GM23338 (cell line): ENCODE results near the gene SNTG2. TPM values are rescaled to one million over a fixed set of nuclear protein-coding genes. Genes with fewer than 3 reads are reported as not detected.

ENCODE experiments used
- ATAC-seq: fragments of 200-7000 bp; cut with Tn5 transposase; 3 replicates; pipeline ENCODE4 v1.9.1; 2020
- DNase-seq: peaks from one replicate; pipeline ENCODE4 v3.0.0-alpha.2; 2015; ENCODE audit warnings: low spot score
- H2AFZ ChIP-seq: fragments of 200-600 bp; sonication (generic); 2 replicates; pipeline ENCODE4 v1.8.0; 2016; ENCODE audit warnings: antibody characterized with exemption, mild to moderate bottlenecking, moderate library complexity
- H3F3A ChIP-seq: fragments of 200-600 bp; sonication (generic); replicated peaks from 2 replicates; pipeline ENCODE4 v1.8.0; 2017; ENCODE audit warnings: antibody characterized with exemption, mixed run types, low read depth
- H3K27ac ChIP-seq: fragments of 200-600 bp; sonication (generic); 2 replicates; pipeline ENCODE4 v1.6.1; 2016; ENCODE audit warnings: low read depth
- H3K27me3 ChIP-seq: fragments of 200-600 bp; sonication (generic); 2 replicates; pipeline ENCODE4 v1.8.0; 2016; ENCODE audit warnings: mild to moderate bottlenecking, mixed run types, moderate library complexity; ENCODE audit not compliant: insufficient read depth
- H3K36me3 ChIP-seq: fragments of 200-600 bp; sonication (generic); 2 replicates; pipeline ENCODE4 v1.8.0; 2016; ENCODE audit warnings: mild to moderate bottlenecking; ENCODE audit not compliant: insufficient read depth
- H3K4me1 ChIP-seq: fragments of 200-600 bp; sonication (generic); 2 replicates; pipeline ENCODE4 v1.8.0; 2016; ENCODE audit warnings: mild to moderate bottlenecking, moderate library complexity; ENCODE audit not compliant: insufficient read depth
- H3K4me2 ChIP-seq: fragments of 200-600 bp; sonication (generic); 2 replicates; pipeline ENCODE4 v1.7.1; 2017; ENCODE audit warnings: mixed run types
- H3K4me3 ChIP-seq: fragments of 200-600 bp; sonication (generic); 2 replicates; pipeline ENCODE4 v1.6.1; 2016; ENCODE audit warnings: mixed run types
- H3K79me2 ChIP-seq: fragments of 200-600 bp; sonication (generic); replicated peaks from 2 replicates; pipeline ENCODE4 v1.8.0; 2017; ENCODE audit warnings: mild to moderate bottlenecking; ENCODE audit not compliant: insufficient read depth
- H3K9me2 ChIP-seq: fragments of 200-600 bp; sonication (generic); 2 replicates; pipeline ENCODE4 v1.8.0; 2017; ENCODE audit not compliant: insufficient read depth
- H4K20me1 ChIP-seq: fragments of 200-600 bp; sonication (generic); replicated peaks from 2 replicates; pipeline ENCODE4 v1.8.0; 2017; ENCODE audit warnings: mild to moderate bottlenecking; ENCODE audit not compliant: insufficient read depth
- H3K27ac Mint-ChIP-seq: 2 replicates; pipeline ENCODE4 v1.8.0; 2020; ENCODE audit warnings: inconsistent platforms, mild to moderate bottlenecking, moderate library complexity, mixed read lengths
- H3K27me3 Mint-ChIP-seq: 3 replicates; pipeline ENCODE4 v1.8.0; 2022; ENCODE audit warnings: low read depth, mild to moderate bottlenecking, moderate library complexity, mixed read lengths, inconsistent platforms; ENCODE audit not compliant: insufficient read depth, poor library complexity
- H3K36me3 Mint-ChIP-seq: 3 replicates; pipeline ENCODE4 v1.8.0; 2021; ENCODE audit warnings: low read depth, mild to moderate bottlenecking, inconsistent platforms, moderate library complexity, mixed read lengths
- H3K4me1 Mint-ChIP-seq: 3 replicates; pipeline ENCODE4 v1.8.0; 2020; ENCODE audit warnings: mild to moderate bottlenecking, inconsistent platforms, mixed read lengths
- H3K4me3 Mint-ChIP-seq: 3 replicates; pipeline ENCODE4 v1.8.0; 2021; ENCODE audit warnings: moderate library complexity, mild to moderate bottlenecking, inconsistent platforms, mixed read lengths
- H3K9me3 Mint-ChIP-seq: 3 replicates; pipeline ENCODE4 v1.8.0; 2020; ENCODE audit warnings: moderate library complexity, mild to moderate bottlenecking, inconsistent platforms, mixed read lengths
- CREB1 ChIP-seq: fragments of 250-450 bp; sonication (Bioruptor Pico); IDR thresholded peaks from 2 replicates; pipeline ENCODE4 v1.5.0; 2020; ENCODE audit warnings: low read depth, mild to moderate bottlenecking, moderate library complexity
- CTCF ChIP-seq, 2 experiments: fragments of 200-600 bp in 1 of 2; sonication (generic) in 1 of 2; conservative IDR thresholded peaks; 2 replicates each; pipeline versions ENCODE4 v1.5.1 to v1.6.1; 2016 to 2017; ENCODE audit warnings: antibody characterized with exemption in 2 of 2, low read depth in 2 of 2, mild to moderate bottlenecking in 2 of 2, moderate library complexity in 1 of 2
- ETS1 ChIP-seq: IDR thresholded peaks from 2 replicates; pipeline ENCODE4 v1.6.1; 2016; ENCODE audit warnings: antibody characterized with exemption
- EZH2 ChIP-seq: fragments of 200-600 bp; sonication (generic); IDR thresholded peaks from one replicate; pipeline ENCODE4 v1.8.0; 2017; ENCODE audit warnings: antibody characterized with exemption, mild to moderate bottlenecking, low read depth; ENCODE audit not compliant: unreplicated experiment
- EZH2phosphoT487 ChIP-seq: fragments of 200-600 bp; sonication (generic); IDR thresholded peaks from one replicate; pipeline ENCODE4 v1.8.1; 2018; ENCODE audit warnings: antibody characterized with exemption; ENCODE audit not compliant: unreplicated experiment
- JUNB ChIP-seq: IDR thresholded peaks from one replicate; pipeline ENCODE4 v1.6.1; 2016; ENCODE audit warnings: antibody characterized with exemption; ENCODE audit not compliant: unreplicated experiment
- NANOG ChIP-seq: IDR thresholded peaks from 2 replicates; pipeline ENCODE4 v1.6.1; 2016; ENCODE audit warnings: antibody characterized with exemption, borderline replicate concordance
- POLR2AphosphoS5 ChIP-seq: IDR thresholded peaks from 2 replicates; pipeline ENCODE4 v1.6.1; 2016; ENCODE audit warnings: antibody characterized with exemption, low read depth
- REST ChIP-seq: IDR thresholded peaks from one replicate; pipeline ENCODE4 v1.6.1; 2018; ENCODE audit warnings: antibody characterized with exemption; ENCODE audit not compliant: unreplicated experiment
- STAT1 ChIP-seq: IDR thresholded peaks from one replicate; pipeline ENCODE4 v1.6.1; 2016; ENCODE audit warnings: antibody characterized with exemption; ENCODE audit not compliant: unreplicated experiment
- ZNF114 ChIP-seq: fragments of 250-450 bp; sonication (Bioruptor Pico); IDR thresholded peaks from 2 replicates; pipeline ENCODE4 v1.5.0; 2020; ENCODE audit warnings: mild to moderate bottlenecking, moderate library complexity
- ZNF331 ChIP-seq: fragments of 250-450 bp; sonication (Bioruptor Pico); IDR thresholded peaks from 2 replicates; pipeline ENCODE4 v1.5.0; 2020; ENCODE audit warnings: low read depth, mild to moderate bottlenecking, moderate library complexity
- ZNF462 ChIP-seq: fragments of 250-450 bp; sonication (Bioruptor Pico); IDR thresholded peaks from 2 replicates; pipeline ENCODE4 v1.5.0; 2020; ENCODE audit warnings: mild to moderate bottlenecking, moderate library complexity
- polyA plus RNA-seq: library from polyadenylated mRNA; unstranded; fragments of >200 nt; fragmentation: Nextera tagmentation; extraction: Ambion mirVana; gene quantifications from 2 replicates; pipeline ENCODE4 v1.2.1, GENCODE V29; 2016
- total RNA-seq: library from RNA; depleted of rRNA; stranded (reverse); fragments of >200 nt; shearing (Covaris generic); gene quantifications from 2 replicates; pipeline ENCODE4 v1.2.3, GENCODE V29; 2014

Gene SNTG2
- total and polyA plus RNA-seq, 2 experiments from 2014 or later: 27.5 to 60.4 TPM

- Mint-ChIP-seq H3K9me3 (no peaks in the 10 kb centered on the region), H3K27ac (no peak overlapping the region), H3K4me3 (no peak overlapping the region), H3K36me3 (no peaks in the 10 kb centered on the region), H3K27me3 (peaks cover 4% of the 10 kb centered on the region), H3K4me1 (peaks cover 3% of the 10 kb centered on the region; the same call in 1 of the 3 replicates)
- ATAC-seq (no peak), DNase-seq (no peak)
- Histone ChIP-seq H3K4me3 (no peak overlapping the region), H3K27ac (peak overlapping the region; percentile 39; the same call in 1 of the 2 replicates), H3K79me2 (no peaks in the 10 kb centered on the region), H2AFZ (no peak overlapping the region), H3F3A (no peaks in the 10 kb centered on the region), H3K36me3 (no peaks in the 10 kb centered on the region), H3K9me2 (peaks cover 5% of the 10 kb centered on the region; the same call in 1 of the 2 replicates), H4K20me1 (peaks cover 4% of the 10 kb centered on the region; the same call in 1 of the 2 replicates), H3K4me2 (no peak overlapping the region), H3K27me3 (no peaks in the 10 kb centered on the region), H3K4me1 (no peaks in the 10 kb centered on the region)
- no peak for TF ChIP-seq CTCF (conservative IDR thresholded peaks at IDR 0.05; ENCODE audit: low read depth in 2 of 2)
- no peak for TF ChIP-seq ZNF462 (CRISPR knock-in tag)
- TF ChIP-seq STAT1: no peak
- TF ChIP-seq JUNB: no peak
- no peak for TF ChIP-seq ZNF114 (CRISPR knock-in tag)
- TF ChIP-seq ETS1: no peak
- no peak for TF ChIP-seq ZNF331
- no peak for TF ChIP-seq REST
- TF ChIP-seq NANOG: no peak
- TF ChIP-seq POLR2AphosphoS5: no peak
- TF ChIP-seq EZH2phosphoT487: no peak
- no peak for TF ChIP-seq CREB1 (CRISPR knock-in tag)
- TF ChIP-seq EZH2: no peak
Observed at GRCh38 chr2:1283871-1284270, 333.2 kb downstream of the SNTG2 start.
